OCI-LY7 (cell line): ENCODE results near the gene CST7. TPM values are rescaled to one million over a fixed set of nuclear protein-coding genes. Genes with fewer than 3 reads are reported as not detected.

Experiments used
- BruUV-seq: library from RNA; stranded (reverse); fragments of 400-500 nt; replicated peaks from 2 replicates; lab custom pipeline; 2021; lab: Mats Ljungman, UMichigan
- CTCF ChIA-PET: fragments of 300-600 bp; sonication (Branson Sonifier 250); formaldehyde crosslinking; loops from one replicate; lab custom pipeline; 2022; ENCODE audit warnings: antibody characterized with exemption; ENCODE audit not compliant: unreplicated experiment; lab: Charles Lee
- POLR2A ChIA-PET: fragments of 300-600 bp; sonication (Branson Sonifier 250); formaldehyde crosslinking; loops from one replicate; lab custom pipeline; 2022; ENCODE audit warnings: antibody characterized with exemption; lab: Charles Lee
- DNase-seq: peaks from one replicate; pipeline ENCODE4 v3.0.0-alpha.2; 2015; ENCODE audit warnings: low spot score
- H2AFZ ChIP-seq: fragments of 200-600 bp; sonication (generic), shearing (Covaris generic); 2 replicates; pipeline ENCODE4 v1.6.1; 2014; ENCODE audit warnings: mild to moderate bottlenecking, antibody characterized with exemption, low read length, moderate library complexity
- H3K27ac ChIP-seq: fragments of 200-600 bp; sonication (generic); 2 replicates; pipeline ENCODE4 v1.5.1; 2014; ENCODE audit warnings: mixed run types, low read depth, mild to moderate bottlenecking, moderate library complexity, low read length, inconsistent platforms; ENCODE audit not compliant: poor library complexity, severe bottlenecking
- H3K36me3 ChIP-seq: fragments of 200-600 bp; sonication (generic); 2 replicates; pipeline ENCODE4 v1.6.1; 2014; ENCODE audit warnings: mild to moderate bottlenecking, antibody characterized with exemption, low read length, moderate library complexity, mixed read lengths; ENCODE audit not compliant: insufficient read depth
- H3K4me1 ChIP-seq: fragments of 200-600 bp; sonication (generic); 2 replicates; pipeline ENCODE4 v1.5.1; 2014; ENCODE audit warnings: mild to moderate bottlenecking, low read length; ENCODE audit not compliant: insufficient read depth, poor library complexity, severe bottlenecking
- H3K4me2 ChIP-seq: fragments of 200-600 bp; sonication (generic); 2 replicates; pipeline ENCODE4 v1.6.1; 2014; ENCODE audit warnings: mild to moderate bottlenecking, low read length
- H3K4me3 ChIP-seq: fragments of 200-600 bp; sonication (generic); 2 replicates; pipeline ENCODE4 v1.5.1; 2014; ENCODE audit warnings: mild to moderate bottlenecking, low read depth, low read length; ENCODE audit not compliant: poor library complexity, severe bottlenecking
- H3K79me2 ChIP-seq: fragments of 200-600 bp; sonication (generic); 2 replicates; pipeline ENCODE4 v1.6.1; 2016; ENCODE audit warnings: low read depth, mild to moderate bottlenecking, low read length, moderate library complexity, mixed read lengths; ENCODE audit not compliant: insufficient read depth
- H3K9me2 ChIP-seq: fragments of 200-600 bp; sonication (generic); 2 replicates; pipeline ENCODE4 v1.6.1; 2016; ENCODE audit warnings: mild to moderate bottlenecking, low read length, mixed read lengths; ENCODE audit not compliant: insufficient read depth
- H3K9me3 ChIP-seq: fragments of 200-600 bp; sonication (generic); 2 replicates; pipeline ENCODE4 v1.6.1; 2014; ENCODE audit warnings: mild to moderate bottlenecking, mixed run types, low read length, mixed read lengths
- H4K20me1 ChIP-seq: fragments of 200-600 bp; sonication (generic); 2 replicates; pipeline ENCODE4 v1.6.1; 2014; ENCODE audit warnings: mild to moderate bottlenecking, antibody characterized with exemption, low read length, moderate library complexity, mixed read lengths; ENCODE audit not compliant: insufficient read depth
- EZH2phosphoT487 ChIP-seq: fragments of 200-600 bp; sonication (generic); IDR thresholded peaks from 2 replicates; pipeline ENCODE4 v1.6.1; 2018; ENCODE audit warnings: low read depth, borderline replicate concordance, mild to moderate bottlenecking, mixed run types, antibody characterized with exemption, low read length, moderate library complexity, mixed read lengths
- intact Hi-C: fragments of 100-400 bp; cut with micrococcal nuclease; formaldehyde crosslinking; loops from one replicate; pipeline ENCODE4 v1.10.0; 2022; ENCODE audit not compliant: unreplicated experiment
- total RNA-seq, 2 experiments: library from RNA; depleted of rRNA in 1 of 2; stranded (reverse); fragments of >200 nt in 1 of 2; shearing (Covaris generic) in 1 of 2; gene quantifications; 2 replicates each; pipeline ENCODE4 v1.2.3, GENCODE V29; 2014 to 2022
- TF ChIP-seq, protein P1 (sequence below): fragments of 200-600 bp; sonication (generic); conservative IDR thresholded peaks from 2 replicates; pipeline ENCODE4 v1.5.1; 2014; ENCODE audit warnings: mild to moderate bottlenecking, antibody characterized with exemption, low read length, moderate library complexity, mixed read lengths

CST7 gene
- total RNA-seq, 2 experiments from 2014 or later, result not detected

GRCh38 chr20:24977336-24977735 lies 28.3 kb downstream of the CST7 start:
- Histone ChIP-seq H3K9me3 (peaks cover 14% of the 10 kb centered on the region; the same call in 1 of the 2 replicates), H3K27ac (no peak overlapping the region), H3K4me1 (no peaks in the 10 kb centered on the region), H3K9me2 (no peaks in the 10 kb centered on the region), H3K4me2 (no peak overlapping the region), H4K20me1 (no peaks in the 10 kb centered on the region), H3K4me3 (no peak overlapping the region), H3K79me2 (no peaks in the 10 kb centered on the region), H3K36me3 (peaks cover 89% of the 10 kb centered on the region), H2AFZ (no peak overlapping the region)
- DNase-seq, result no peak
- TF ChIP-seq, protein P1, sequence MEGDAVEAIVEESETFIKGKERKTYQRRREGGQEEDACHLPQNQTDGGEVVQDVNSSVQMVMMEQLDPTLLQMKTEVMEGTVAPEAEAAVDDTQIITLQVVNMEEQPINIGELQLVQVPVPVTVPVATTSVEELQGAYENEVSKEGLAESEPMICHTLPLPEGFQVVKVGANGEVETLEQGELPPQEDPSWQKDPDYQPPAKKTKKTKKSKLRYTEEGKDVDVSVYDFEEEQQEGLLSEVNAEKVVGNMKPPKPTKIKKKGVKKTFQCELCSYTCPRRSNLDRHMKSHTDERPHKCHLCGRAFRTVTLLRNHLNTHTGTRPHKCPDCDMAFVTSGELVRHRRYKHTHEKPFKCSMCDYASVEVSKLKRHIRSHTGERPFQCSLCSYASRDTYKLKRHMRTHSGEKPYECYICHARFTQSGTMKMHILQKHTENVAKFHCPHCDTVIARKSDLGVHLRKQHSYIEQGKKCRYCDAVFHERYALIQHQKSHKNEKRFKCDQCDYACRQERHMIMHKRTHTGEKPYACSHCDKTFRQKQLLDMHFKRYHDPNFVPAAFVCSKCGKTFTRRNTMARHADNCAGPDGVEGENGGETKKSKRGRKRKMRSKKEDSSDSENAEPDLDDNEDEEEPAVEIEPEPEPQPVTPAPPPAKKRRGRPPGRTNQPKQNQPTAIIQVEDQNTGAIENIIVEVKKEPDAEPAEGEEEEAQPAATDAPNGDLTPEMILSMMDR, result no peak
- no peak for TF ChIP-seq EZH2phosphoT487
- BruUV-seq, result no TSS peak
- ChIA-PET POLR2A (interaction anchor here (1.2 kb wide), 1 partner anchor 16 kb away, joined by 3 read pairs; no protein-coding TSS in a partner anchor), CTCF (no interaction called here)
- intact Hi-C loops, result no loop called here

DNA sequence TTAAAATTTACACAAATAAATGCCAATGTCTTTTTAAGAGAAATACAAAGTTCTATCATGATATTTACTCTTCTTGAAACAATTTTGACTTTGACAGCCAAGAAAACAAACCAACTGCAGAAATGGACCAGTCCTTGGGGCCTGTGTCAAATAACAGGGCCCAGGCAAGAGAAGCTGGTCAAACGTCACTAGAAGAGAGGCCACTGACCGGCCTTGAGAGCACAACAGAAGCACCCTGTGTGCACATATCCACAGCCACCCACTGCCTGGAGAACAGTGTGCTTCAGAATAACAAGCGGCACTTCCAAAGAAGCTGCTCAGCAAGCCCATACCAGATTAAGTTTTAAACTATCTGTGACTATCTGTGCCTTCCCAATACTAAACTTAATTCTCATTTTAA lies 28.7 kb downstream of the CST7 start:
- Histone ChIP-seq H3K4me1 (no peaks in the 10 kb centered on the region), H2AFZ (no peak overlapping the region), H3K36me3 (peaks cover 89% of the 10 kb centered on the region), H3K9me3 (peaks cover 14% of the 10 kb centered on the region; the same call in 1 of the 2 replicates), H3K27ac (no peak overlapping the region), H3K9me2 (no peaks in the 10 kb centered on the region), H4K20me1 (no peaks in the 10 kb centered on the region), H3K79me2 (no peaks in the 10 kb centered on the region), H3K4me3 (no peak overlapping the region), H3K4me2 (no peak overlapping the region)
- ChIA-PET POLR2A (interaction anchor here (1.2 kb wide), 1 partner anchor 16 kb away, joined by 3 read pairs; no protein-coding TSS in a partner anchor), CTCF (no interaction called here)
- no peak for DNase-seq
- BruUV-seq, result no TSS peak
- no peak for TF ChIP-seq EZH2phosphoT487
- TF ChIP-seq, protein P1, result no peak
- intact Hi-C loops, result no loop called here

DNA sequence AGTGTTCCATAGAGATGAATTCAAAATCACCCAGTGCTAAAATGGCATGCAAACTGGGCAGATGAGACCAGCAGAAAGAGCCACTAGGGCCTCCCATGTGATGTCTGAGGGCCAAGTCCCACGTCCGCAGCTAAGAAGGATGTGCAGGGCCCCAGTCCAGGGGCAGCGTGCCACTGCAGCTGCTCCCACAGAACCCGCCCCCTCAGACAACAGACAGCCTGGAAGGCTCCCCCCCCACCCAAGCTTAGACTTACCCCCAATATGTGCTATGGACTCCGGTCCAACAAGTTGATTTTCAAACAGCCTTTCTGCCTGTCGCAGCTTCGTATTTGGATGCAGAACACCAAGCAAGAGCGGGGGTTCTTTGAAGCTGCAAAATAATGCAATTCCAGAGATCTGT lies 29.4 kb downstream of the CST7 start:
- Histone ChIP-seq H3K36me3 (peaks cover 90% of the 10 kb centered on the region), H4K20me1 (no peaks in the 10 kb centered on the region), H3K9me3 (peaks cover 14% of the 10 kb centered on the region; the same call in 1 of the 2 replicates), H3K4me2 (no peak overlapping the region), H3K79me2 (no peaks in the 10 kb centered on the region), H3K9me2 (no peaks in the 10 kb centered on the region), H3K27ac (no peak overlapping the region), H3K4me3 (no peak overlapping the region), H2AFZ (no peak overlapping the region), H3K4me1 (no peaks in the 10 kb centered on the region)
- TF ChIP-seq EZH2phosphoT487, result no peak
- TF ChIP-seq, protein P1, result no peak
- BruUV-seq, result no TSS peak
- CTCF ChIA-PET, result no interaction called here
- no peak for DNase-seq
- intact Hi-C loops, result no loop called here
- POLR2A ChIA-PET, result interaction anchor here (0.6 to 1.2 kb wide), 2 partner anchors 15 to 947 kb away, joined by 3 read pairs; no protein-coding TSS in a partner anchor
